Common myeloid progenitor, CD34-positive (primary cell): Measurements from ENCODE around the gene DACT3.
A peak's percentile ranks its signal among the peaks of the same experiment; 100 is the strongest.

Source experiments
- CTCF ChIA-PET: fragments of 350-600 bp; sonication (Branson Sonifier 250); formaldehyde crosslinking; loops from one replicate; lab custom pipeline; 2021; ENCODE audit warnings: antibody characterized with exemption; lab: Charles Lee
- POLR2A ChIA-PET: fragments of 350-600 bp; sonication (Branson Sonifier 250); formaldehyde crosslinking; loops from one replicate; lab custom pipeline; 2021; ENCODE audit warnings: antibody characterized with exemption; lab: Charles Lee
- DNase-seq, 3 donors: peaks; one replicate each; pipeline versions ENCODE4 v3.0.0 to v3.0.0-alpha.2; 2013
- H3K27ac ChIP-seq, 2 experiments: 1 replicate in 1 of 2; 2 replicates in 1 of 2; pipeline ENCODE4 v1.7.0; 2013; ENCODE audit warnings: inconsistent platforms in 2 of 2, low read length in 2 of 2, mild to moderate bottlenecking in 2 of 2, low read depth in 1 of 2, moderate library complexity in 1 of 2; ENCODE audit not compliant: severe bottlenecking in 2 of 2, insufficient read depth in 1 of 2, poor library complexity in 1 of 2
- H3K27me3 ChIP-seq, 5 experiments: replicated peaks in 2 of 5; 1 replicate in 3 of 5; 2 replicates in 2 of 5; pipeline versions ENCODE4 v1.6.1 to v1.7.0; 2013; ENCODE audit warnings: low read length in 4 of 5, mild to moderate bottlenecking in 2 of 5, moderate library complexity in 2 of 5, inconsistent platforms in 1 of 5; ENCODE audit not compliant: insufficient read depth in 5 of 5, control insufficient read depth in 4 of 5
- H3K36me3 ChIP-seq, 4 experiments: 1 replicate in 2 of 4; 2 replicates in 2 of 4; pipeline versions ENCODE4 v1.6.1 to v1.7.0; 2013; ENCODE audit warnings: low read length in 3 of 4, control low read depth in 1 of 4, mild to moderate bottlenecking in 1 of 4; ENCODE audit not compliant: control insufficient read depth in 4 of 4, insufficient read depth in 4 of 4
- H3K4me1 ChIP-seq, 4 experiments: 1 replicate in 3 of 4; 2 replicates in 1 of 4; pipeline versions ENCODE4 v1.6.1 to v1.7.1; 2013; ENCODE audit warnings: low read length in 3 of 4, mild to moderate bottlenecking in 3 of 4, control low read depth in 1 of 4, inconsistent platforms in 1 of 4, moderate library complexity in 1 of 4; ENCODE audit not compliant: control insufficient read depth in 4 of 4, insufficient read depth in 4 of 4; ENCODE audit errors: control extremely low read depth in 1 of 4
- H3K4me3 ChIP-seq, 7 experiments: 1 replicate in 4 of 7; 2 replicates in 3 of 7; pipeline versions ENCODE4 v1.5.1 to v1.7.0; 2013; ENCODE audit warnings: mild to moderate bottlenecking in 7 of 7, low read length in 6 of 7, moderate library complexity in 6 of 7, inconsistent platforms in 2 of 7, low read depth in 2 of 7, control low read depth in 1 of 7; ENCODE audit not compliant: insufficient read depth in 4 of 7, control insufficient read depth in 1 of 7; ENCODE audit errors: extremely low read depth in 1 of 7
- H3K9me3 ChIP-seq, 5 experiments: 1 replicate in 4 of 5; 2 replicates in 1 of 5; pipeline versions ENCODE4 v1.6.1 to v1.7.1; 2013; ENCODE audit warnings: low read length in 4 of 5, mild to moderate bottlenecking in 2 of 5, inconsistent platforms in 1 of 5, low read depth in 1 of 5, moderate library complexity in 1 of 5; ENCODE audit not compliant: control insufficient read depth in 4 of 5, insufficient read depth in 2 of 5; ENCODE audit errors: control extremely low read depth in 1 of 5
- WGBS: methylation state at CpG from one replicate; pipeline ENCODE4 v1.1.5; 2013; ENCODE audit not compliant: insufficient coverage; 5-methylcytosine and 5-hydroxymethylcytosine counted together

The DACT3 gene

DNA sequence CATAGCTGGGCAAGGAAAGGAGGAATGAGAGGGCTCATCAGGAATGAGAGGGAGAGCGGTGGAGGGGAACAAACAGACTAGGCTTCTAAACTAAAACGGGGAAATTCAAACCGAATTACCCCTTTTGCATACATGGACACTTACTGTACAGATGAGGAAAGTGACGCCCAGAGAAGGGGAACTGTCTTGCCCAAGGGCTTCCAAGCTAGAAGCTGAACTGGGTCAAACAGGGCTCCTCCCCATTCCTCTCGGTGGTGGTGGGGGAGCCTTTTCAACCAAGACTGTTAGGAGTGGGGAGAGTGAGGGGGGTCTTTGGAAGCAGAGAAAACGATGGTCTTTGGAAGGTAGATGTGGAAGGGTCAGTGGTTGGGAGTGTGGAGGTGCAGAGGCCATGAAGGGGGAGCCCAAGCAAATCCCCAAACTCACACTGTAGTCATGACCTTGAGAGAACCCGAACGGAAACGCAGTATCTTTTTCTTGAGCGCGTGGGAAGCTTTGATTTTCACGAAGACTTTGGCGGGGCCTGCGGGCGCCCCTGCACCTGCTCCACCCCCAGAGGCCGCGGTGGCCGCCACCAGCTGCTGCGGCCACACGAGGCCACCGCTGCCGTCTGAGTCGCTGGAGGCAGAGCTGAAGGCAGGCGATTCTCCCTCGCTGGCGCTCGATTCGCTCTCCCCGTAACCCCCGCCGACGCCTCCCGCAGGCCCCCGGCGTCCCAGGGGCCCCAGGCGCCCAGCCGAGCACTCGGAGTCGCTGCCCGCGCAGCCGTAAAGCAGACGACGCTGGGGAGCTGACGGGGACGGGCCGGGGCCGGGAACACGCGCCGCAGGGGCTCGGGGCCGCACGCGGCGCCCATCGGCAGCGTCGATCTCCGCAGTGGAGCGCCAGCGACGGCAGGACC, 12.7 kb downstream of the DACT3 start:
- CTCF ChIA-PET: interaction anchor here (1.2 kb wide), 1 partner anchor 10 kb away, joined by 3 read pairs; no protein-coding TSS in a partner anchor
- H3K4me3 ChIP-seq: no peak overlapping the region
- no peaks in the 10 kb centered on the region for H3K36me3 ChIP-seq
- H3K27me3 ChIP-seq: peaks cover 4 to 65% (median 30%) of the 10 kb centered on the region in 5 experiments
- POLR2A ChIA-PET: interaction anchor here (1.1 kb wide), 1 partner anchor 13 kb away, joined by 4 read pairs; the partner anchor contains the start of gene DACT3
- no peaks in the 10 kb centered on the region for H3K4me1 ChIP-seq
- no peak overlapping the region for H3K27ac ChIP-seq
- H3K9me3 ChIP-seq: peaks cover 0 to 25% (median 18%) of the 10 kb centered on the region in 5 experiments
- WGBS: 18% methylated on average over 62 of the region's 63 CpGs
- DNase-seq: peak in 1 of 3 donors; percentile 36

DNA sequence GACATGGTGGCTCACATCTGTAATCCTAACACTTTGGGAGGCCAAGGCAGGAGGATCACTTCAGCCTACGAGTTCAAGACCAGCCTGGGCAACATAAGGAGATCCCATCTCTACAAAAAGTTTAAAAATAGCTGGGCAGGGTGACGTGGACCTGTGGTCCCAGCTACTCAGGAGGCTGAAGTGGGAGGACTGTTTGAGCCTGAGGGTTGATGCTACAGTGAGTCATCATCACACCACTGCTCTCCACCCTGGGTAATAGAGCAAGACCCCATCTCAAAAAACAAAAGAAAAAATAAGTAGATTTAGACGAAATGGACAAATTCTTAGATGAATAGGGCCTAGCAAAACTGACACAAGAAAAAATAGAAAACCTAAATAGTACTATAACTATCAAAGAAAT, 14.6 kb downstream of the DACT3 start:
- Histone ChIP-seq H3K27ac (no peak overlapping the region), H3K9me3 (peaks cover 0 to 25% (median 18%) of the 10 kb centered on the region in 5 experiments), H3K4me1 (no peaks in the 10 kb centered on the region), H3K36me3 (no peaks in the 10 kb centered on the region), H3K27me3 (peaks cover 4 to 60% (median 29%) of the 10 kb centered on the region in 5 experiments), H3K4me3 (no peak overlapping the region)
- ChIA-PET CTCF (interaction anchor here (1.0 to 1.7 kb wide), 2 partner anchors 15 to 32 kb away, joined by 3 read pairs; partner anchors contain the start of gene DACT3), POLR2A (no interaction called here)
- WGBS: 94% methylated on average over 2 of the region's 3 CpGs
- no peak for DNase-seq

DNA sequence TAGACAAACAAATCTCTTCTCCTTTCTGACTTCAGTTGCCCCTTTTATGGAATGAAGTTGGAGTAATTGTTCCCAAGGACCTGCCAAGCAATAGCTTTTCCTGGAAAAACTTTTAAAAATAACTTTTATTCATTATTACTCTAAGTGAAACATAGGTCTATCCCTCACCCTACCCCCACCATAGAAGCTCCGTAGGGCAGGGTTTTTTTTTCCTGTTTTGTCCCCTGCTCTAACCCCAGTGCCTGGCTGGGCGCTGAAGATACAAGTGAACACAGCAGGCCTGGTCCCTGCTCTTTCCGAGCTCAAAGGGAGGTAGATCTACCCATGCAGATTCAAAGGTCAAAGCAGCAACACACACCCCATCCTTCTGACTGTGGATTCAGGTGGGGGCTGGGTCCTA, 16.3 kb downstream of the DACT3 start:
- CTCF ChIA-PET: interaction anchor here (0.9 to 1.2 kb wide), 2 partner anchors 28 to 30 kb away, joined by 3 read pairs; no protein-coding TSS in a partner anchor
- peaks cover 0 to 25% (median 18%) of the 10 kb centered on the region in 5 experiments for H3K9me3 ChIP-seq
- no peaks in the 10 kb centered on the region for H3K36me3 ChIP-seq
- DNase-seq: no peak
- peaks cover 4 to 61% (median 23%) of the 10 kb centered on the region in 5 experiments for H3K27me3 ChIP-seq
- H3K27ac ChIP-seq: no peak overlapping the region
- WGBS: 80% methylated on average over 1 of the region's 3 CpGs
- H3K4me3 ChIP-seq: no peak overlapping the region
- POLR2A ChIA-PET: interaction anchor here (1.0 kb wide), 1 partner anchor 13 kb away, joined by 4 read pairs; no protein-coding TSS in a partner anchor
- H3K4me1 ChIP-seq: peaks cover 2 to 5% (median 4%) of the 10 kb centered on the region in 4 experiments

DNA sequence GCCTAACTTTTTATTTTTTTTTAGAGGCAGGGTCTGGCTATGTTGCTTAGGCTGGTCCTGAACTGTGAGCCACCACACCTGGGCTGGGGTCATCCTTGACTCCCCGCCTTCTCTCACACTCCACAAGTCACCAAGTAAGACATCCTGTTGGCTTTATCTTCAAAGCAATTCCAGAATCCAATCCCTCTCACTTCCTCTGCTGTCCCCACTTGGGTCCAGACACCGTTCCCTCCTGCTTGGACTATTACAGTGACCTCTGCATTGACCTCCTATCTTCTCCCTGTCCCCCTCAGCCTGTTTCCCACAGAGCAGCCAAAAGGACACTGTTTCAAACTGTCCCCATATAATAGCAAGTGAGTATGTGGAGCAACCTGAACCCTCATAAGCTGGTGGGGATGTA, 20.3 kb downstream of the DACT3 start:
- POLR2A ChIA-PET: interaction anchor here (0.7 to 0.9 kb wide), 2 partner anchors 18 to 20 kb away, joined by 3 to 4 read pairs; partner anchors contain the start of gene DACT3
- Histone ChIP-seq H3K27me3 (peaks cover 0 to 44% (median 9%) of the 10 kb centered on the region in 5 experiments), H3K4me3 (no peak overlapping the region), H3K36me3 (no peaks in the 10 kb centered on the region), H3K27ac (no peak overlapping the region), H3K4me1 (peaks cover 3 to 28% (median 25%) of the 10 kb centered on the region in 4 experiments), H3K9me3 (no peaks in the 10 kb centered on the region)
- DNase-seq: no peak
- CTCF ChIA-PET: interaction anchor here (1.7 to 2.2 kb wide), 2 partner anchors 10 to 21 kb away, joined by 4 to 5 read pairs; partner anchors contain the start of gene DACT3
- WGBS: 91% methylated on average over 2 of the region's 2 CpGs

DNA sequence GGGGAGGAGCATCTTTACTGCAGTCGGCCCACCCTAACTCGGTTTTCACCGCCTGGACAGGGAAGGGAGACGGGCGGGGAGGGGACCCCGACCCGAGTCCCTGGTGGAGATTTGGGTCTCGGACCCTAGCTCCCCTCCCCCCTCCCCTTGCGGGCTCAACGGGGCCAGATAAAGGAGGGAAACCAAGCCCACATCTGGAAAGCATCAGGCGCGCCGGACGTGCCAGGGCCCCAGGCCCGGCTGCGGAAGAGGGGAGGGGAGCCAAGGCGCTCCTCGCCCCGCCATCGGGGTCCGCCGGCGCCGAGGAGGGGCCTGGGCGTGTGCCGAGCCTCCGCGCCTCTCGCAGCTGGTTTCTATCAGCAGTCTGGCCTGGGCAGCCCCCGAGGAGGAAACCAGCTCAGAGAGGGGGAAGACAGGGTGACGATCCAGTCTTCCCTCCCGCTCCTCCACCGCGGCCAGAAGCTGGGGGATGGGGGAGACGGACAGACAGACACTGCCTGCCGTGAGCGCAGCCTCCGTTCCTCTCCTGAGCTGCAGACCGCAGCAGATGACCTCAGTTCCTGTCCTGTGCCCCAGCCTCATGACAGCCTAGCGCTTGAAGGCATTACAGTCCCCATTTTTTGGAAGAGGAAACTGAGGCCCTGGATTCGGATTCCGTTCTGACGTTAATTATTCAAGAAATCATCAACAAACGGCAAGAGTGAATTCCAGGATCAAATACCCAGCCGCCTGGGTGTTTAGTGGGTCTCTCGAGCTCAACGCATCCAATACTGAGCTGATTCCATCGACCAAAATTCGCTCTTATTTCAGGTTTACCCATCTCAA, 21.4 kb downstream of the DACT3 start:
- Histone ChIP-seq H3K27me3 (peaks cover 0 to 52% (median 7%) of the 10 kb centered on the region in 5 experiments), H3K9me3 (no peaks in the 10 kb centered on the region), H3K27ac (no peak overlapping the region), H3K4me1 (peaks cover 3 to 35% (median 27%) of the 10 kb centered on the region in 4 experiments), H3K36me3 (no peaks in the 10 kb centered on the region), H3K4me3 (peak overlapping the region; percentile 18 to 69 (median 57))
- ChIA-PET POLR2A (interaction anchor here (0.7 to 0.9 kb wide), 2 partner anchors 19 to 21 kb away, joined by 3 to 4 read pairs; partner anchors contain the start of gene DACT3), CTCF (interaction anchor here (0.9 to 1.7 kb wide), 3 partner anchors 9 to 88 kb away, joined by 3 to 4 read pairs (median 3); no protein-coding TSS in a partner anchor)
- WGBS: 6% methylated on average over 32 of the region's 49 CpGs
- DNase-seq: peak in 2 of 3 donors; percentile 71 to 83

GRCh38 chr19:46637224-46637623, 23.8 kb downstream of the DACT3 start:
- no peak for DNase-seq
- peaks cover 0 to 62% (median 12%) of the 10 kb centered on the region in 5 experiments for H3K27me3 ChIP-seq
- ChIA-PET CTCF (interaction anchor here (0.9 to 2.0 kb wide), 5 partner anchors 14 to 26 kb away, joined by 3 to 7 read pairs (median 6); no protein-coding TSS in a partner anchor), POLR2A (no interaction called here)
- WGBS: 91% methylated on average over 14 of the region's 14 CpGs
- no peak overlapping the region for H3K27ac ChIP-seq
- H3K36me3 ChIP-seq: no peaks in the 10 kb centered on the region
- H3K4me3 ChIP-seq: no peak overlapping the region
- peaks cover 3 to 48% (median 38%) of the 10 kb centered on the region in 4 experiments for H3K4me1 ChIP-seq
- H3K9me3 ChIP-seq: no peaks in the 10 kb centered on the region
